Measurements from ENCODE around the gene HOXA7.

The HOXA7 gene

DNA sequence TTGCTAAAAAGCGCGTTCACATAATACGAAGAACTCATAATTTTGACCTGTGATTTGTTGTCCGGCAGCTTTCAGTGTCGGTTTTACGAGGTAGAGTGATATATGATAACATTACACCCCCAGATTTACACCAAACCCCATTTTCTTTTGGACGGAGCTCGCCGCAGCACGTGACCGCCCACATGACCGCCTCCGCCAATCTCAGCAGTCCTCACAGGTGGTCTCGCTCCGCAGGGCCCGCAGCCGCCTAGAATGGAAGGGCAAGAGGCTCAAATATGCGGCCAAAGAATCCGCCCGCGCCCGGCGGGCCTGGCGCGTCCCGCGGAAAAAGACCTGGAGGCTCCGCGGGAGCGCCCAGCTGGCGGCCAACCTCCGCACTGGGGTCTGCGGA is at the start of gene HOXA7:
TSS of gene HOXA7 (minus strand) at position 168 of the 391 bp plus-strand sequence. CDS start at position 38, 130 bp downstream.
- DNase-seq (ENCODE audit: low read depth): no peak

DNA sequence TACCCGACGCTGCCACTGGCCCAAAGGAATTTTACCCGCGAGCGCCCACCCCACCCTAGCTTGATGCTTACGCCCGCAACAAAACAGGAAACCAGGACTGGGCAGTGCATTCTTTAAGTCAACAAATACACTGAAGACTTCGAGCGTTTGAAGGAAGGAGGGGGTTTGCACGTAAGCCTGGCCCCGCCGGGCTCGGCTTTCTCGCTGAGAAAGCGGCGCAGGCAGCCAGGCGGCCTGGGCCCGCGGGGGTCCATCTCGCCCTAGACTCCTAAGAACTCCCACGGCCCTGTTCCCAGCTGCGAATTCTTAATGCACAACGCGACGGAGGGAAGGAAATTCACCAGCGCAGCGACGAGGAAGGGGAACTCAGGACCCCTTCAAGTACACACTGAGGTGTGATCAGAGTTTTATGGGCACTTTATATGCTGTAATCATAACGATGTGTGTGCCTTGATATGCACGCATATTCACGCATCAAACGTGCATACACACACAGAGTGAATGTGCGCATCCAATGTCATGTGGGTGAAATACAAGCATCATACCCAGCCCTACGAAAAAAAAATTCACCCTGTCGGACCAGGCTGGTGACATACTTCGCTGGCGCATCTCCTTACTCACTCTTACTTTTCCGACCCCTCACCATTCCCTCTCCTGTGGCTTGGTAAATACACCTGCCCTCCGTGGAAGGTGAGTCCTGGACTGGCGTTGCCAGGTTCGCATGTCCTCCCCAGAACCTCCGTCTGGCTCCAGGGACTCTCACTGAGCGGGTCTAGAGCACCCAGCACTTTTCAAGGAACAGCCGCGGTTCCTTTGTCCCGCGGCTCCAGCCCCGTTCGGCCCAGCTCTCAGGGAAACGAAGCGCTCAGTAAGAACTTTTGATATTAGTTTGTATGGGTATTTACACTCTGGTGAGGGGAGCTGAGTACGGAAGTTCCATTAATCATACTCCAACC is 49.1 kb upstream of the HOXA7 start:
- no peak for DNase-seq (ENCODE audit: low read depth)

DNA sequence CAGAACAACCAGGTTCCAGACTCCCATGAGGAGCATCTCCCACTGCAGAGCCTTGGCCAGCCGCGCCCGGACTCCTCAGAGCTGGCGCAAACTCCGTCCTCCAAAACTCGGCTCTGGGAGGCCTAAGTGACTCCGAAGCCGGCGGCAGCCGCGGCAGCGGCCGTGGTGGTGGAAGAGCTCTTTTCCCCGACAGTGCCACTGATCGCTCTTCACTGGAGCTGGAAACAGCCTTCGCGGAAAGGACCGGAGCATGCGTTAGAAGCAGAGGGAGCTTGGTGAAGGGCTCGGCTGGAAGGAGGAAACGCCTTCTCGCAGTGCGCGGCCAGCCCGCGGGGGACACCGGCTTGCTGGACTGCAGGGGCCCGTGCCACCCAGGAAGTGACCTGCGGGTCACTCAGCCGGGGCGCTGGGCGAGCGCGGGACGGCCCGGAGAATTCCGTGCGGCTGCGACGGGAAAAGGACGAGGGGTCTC is 48.4 kb upstream of the HOXA7 start:
- DNase-seq (ENCODE audit: low read depth): no peak

DNA sequence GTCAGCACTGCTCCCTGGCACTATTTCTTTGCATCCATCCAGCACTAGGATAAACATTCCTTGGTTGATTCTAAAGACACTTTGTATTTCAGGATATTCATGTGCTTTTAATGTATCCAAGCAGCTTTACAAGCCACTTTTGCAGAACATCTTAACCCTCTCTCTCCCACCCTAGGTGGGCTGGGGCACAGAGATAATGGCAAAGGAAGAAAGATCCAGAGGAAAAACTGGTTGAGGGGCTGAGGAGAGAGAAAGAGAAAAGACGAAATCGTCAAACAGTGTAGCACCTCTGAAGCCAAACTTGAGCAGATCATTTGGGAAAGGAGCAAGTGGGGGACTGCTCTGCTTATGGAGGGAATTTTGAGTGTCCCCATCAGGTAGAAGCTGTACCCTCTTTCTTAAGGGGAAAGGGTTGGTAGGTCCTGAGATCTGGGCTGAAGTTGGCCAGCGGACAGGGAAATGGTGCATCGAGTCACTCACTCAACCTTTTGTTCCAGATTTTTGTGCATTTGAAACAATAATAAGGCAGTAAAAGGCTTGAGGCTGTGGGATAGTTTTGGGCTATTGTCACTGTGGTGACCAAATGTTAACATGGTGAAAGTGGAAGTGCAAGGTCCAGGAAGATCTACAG is 47.6 kb upstream of the HOXA7 start:
- no peak for DNase-seq (ENCODE audit: low read depth)

DNA sequence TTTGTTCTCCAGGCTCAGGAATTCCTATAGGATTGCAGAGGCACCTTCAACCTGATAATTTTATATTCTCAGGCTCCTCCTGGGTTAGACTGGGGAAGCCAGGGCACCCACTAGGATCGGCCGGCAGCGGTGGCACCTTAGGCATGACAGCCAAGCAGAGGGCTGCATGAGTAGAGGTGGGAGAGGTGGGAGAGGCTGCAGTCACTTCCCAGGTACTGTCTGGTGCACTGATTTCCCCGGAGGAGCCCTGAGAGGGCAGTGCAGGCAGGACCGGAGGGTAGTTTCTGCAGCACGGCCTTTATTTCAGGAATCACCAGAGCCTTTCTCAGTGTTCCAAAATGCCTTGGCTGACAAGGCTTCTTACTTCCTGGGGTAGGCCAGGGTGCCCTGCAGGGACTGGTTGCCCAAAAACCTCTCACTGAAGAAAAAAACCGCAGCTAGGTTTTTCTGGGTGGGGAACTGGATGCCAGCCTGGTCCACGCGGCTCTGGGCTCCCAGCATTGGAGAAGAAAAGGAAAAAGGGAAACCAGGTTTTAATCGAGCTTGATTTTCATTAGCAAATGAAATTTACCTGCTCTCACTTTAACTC is 47.0 kb upstream of the HOXA7 start:
- DNase-seq (ENCODE audit: low read depth): no peak

DNA sequence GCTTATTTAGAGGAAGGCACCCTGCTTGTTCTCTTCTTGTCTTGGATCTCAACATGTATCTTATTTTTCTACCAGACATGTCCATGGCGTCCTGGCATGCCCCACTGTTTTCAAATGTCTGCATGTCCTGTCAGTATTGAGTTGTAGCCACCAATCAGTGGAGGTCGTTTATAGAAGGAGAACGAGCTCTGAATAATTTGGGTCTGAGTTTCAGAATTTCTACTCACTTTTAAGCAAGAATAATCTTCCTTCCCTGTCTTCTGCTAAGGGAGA is 46.3 kb upstream of the HOXA7 start:
- DNase-seq (ENCODE audit: low read depth): no peak

DNA sequence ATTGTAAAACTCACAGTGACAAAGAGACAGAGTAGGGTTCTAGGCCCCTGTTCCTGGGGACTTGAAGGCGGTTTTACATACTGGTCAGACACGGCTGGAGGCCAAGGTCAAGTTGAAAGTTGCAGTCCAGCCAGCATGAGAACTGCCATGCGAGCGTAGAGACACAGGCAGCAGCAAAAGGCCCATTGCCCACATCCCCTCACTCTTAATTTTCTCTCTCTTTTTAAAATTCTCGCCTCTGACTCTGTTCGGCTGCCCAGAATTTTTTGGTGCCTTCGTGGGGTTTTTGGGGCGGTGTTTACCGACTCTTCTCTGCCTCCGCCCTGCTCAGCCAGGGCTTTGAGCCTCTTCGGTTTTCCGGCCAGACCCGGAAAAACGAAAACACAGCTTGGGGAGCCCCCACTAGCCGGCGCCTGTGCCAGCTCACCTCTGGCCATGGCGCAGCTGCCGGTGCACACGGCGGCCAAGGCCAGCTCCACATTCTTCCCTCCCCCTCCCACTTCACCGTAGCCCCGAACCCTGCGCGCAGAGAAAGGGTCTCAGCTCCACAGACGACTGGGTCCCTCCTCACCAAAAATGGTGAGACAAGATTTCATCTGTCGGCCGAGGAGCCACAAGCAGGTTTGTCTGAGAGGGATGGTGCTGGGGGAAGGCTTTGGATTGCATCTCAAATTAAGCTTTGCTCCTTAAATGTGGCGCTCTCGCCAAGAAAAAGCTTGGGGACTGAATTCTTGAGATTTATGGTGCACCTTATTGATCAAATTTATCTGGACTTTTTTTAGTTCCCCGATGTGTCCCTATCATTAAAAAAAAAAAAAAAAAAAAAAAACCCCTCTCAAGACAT is 45.8 kb upstream of the HOXA7 start:
- no peak for DNase-seq (ENCODE audit: low read depth)

DNA sequence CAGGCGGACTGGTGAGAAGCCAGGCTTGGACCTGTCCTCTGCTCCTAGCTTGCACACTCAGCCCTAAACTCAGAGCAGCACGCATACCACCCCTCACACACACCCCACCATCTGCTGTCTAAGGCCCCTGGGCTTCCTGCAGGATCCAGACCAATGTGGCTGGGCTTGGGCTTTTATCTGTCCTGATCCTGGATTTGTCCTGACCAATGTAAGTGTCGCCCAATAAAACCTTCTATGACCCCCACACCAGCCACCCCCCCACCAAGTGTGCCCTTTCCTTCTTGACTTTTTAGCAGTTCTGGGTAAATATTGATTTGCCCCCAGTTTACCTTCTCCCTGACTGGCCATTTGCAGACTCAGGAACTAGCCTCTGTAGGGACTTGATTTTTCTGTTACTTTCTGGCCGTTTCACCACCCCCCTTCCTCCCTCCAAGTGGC is 45.1 kb upstream of the HOXA7 start:
- no peak for DNase-seq (ENCODE audit: low read depth)

DNA sequence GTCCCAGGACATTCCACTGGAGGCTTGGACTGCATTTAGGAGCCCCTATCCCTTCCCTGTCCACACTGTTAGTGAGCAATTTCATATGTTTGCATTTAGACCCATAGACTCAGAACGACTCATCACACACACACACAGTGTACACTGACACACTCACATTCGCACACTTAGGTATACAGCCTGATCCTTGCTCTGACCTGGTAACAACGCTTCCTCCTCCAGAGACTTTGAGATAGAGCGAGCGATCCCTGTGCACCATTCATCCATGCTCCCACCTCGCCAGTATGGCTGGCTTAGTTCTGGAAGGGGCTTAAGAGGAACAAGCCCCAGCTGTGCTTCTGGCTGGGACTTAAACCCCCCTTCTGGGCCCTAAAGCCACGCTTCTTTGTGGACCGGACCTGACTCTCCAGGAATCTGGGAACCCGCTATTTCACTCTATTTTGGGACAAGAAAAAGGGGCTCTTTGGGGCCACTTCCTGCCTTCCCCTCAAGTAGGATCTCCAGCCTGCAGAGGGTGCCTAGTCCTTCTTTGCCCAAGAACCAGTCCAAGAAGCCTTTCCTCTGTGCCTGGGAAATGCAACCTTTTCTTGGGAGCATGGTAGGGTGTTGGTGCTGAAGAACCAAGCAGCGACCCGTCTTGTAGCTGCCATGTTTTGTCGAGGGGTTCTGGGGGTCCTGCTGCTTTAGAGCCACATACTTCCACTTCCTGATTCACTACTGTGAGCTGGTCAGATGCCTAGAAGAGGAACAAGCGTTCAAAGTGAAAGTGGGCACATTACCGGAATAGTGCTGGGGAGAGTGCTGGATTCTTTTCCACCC is 44.5 kb upstream of the HOXA7 start:
- DNase-seq (ENCODE audit: low read depth): no peak

DNA sequence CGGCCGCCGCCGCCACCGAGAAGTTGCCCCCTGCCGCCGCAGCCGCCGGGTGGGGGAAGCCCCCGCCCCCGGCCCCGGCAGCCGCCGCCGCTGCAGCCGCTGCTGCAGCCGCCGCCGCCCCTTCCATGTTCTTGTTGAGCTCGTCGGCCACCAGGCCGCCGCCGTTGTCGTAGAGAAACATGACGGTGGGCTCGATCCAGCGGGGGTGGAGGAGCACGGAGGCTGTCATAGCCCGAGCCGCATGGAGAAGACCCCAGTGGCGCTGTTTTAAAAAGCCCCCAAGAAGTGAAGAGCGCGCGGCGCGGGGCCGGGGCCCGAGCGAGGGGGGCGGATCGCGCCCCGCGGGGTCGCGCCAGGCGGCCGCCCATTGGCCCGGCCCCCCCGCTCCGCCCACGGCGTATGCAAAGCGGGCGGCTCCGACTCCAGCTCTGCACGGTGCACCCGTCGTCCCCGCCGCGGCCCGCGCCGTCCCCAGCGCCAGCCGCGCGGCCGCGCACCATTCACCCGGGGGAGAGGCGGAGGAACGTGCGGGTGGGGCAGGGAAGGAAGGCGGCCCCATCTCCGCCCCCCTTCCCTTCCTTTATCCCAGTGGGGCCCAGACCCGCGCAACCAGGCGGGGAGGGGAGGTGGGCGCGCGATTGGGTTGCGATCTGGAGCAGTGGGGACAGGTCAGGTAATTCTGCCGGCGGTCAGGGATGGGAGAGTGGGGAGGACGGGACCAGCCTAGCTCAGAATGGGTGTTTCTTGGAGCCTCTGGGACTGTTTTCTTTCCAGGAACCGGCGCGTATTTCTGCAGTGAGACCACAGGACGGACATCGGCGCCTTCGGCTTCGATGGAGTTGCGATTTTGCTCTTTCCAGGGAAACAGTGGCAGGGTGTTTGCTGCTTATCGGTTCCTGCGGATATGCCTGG is 43.6 kb upstream of the HOXA7 start, which contains the start of gene HOXA13:
TSS of gene HOXA13 (minus strand) at position 243 of the 912 bp plus-strand sequence. CDS start at position 229, 14 bp downstream.
- no peak for DNase-seq (ENCODE audit: low read depth)

DNA sequence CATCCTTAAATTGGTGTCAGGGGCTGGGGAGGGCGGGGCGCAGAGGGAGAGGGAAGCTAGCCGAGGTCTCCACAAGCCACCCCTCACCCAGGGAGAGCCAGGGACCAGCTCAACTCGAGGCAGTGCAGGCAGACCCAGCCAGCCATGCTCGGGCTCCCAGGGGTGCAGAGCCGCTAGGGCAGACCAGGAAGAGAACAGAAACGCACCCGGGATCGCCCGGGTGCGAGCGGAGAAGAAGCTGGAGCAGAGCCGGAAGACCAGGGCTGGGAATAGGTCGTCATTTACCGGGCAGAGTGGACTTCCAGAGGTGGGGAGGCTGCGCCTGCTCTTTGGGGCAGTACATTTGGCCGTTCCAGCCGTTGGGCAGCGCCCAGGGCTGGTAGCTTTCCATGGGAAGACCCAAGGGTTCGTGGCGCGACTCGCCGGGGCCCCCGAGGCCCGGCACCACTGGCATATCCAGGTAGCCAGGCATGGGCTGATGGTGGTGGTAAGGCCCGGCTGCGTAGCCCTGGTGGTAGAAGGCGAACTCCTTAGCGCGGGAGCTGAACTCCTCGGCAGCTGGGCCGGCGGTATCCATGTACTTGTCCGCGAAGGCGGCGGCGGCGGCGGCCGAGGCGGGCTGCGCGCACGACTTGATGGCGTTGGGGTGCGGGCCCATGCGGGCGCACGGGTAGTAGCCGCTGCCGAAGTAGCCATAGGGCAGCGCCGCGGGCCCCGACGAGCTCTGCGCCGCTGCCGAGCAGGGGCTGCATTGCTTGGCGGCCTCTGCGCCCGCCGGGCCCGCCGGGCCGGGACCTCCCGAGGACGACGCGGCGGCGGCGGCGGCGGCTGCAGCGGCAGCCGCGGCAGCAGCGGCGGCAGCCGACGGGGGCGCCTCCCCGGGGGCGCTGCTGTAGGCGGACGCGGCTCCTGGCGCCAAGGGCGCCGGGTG is 42.7 kb upstream of the HOXA7 start:
- DNase-seq (ENCODE audit: low read depth): no peak

DNA sequence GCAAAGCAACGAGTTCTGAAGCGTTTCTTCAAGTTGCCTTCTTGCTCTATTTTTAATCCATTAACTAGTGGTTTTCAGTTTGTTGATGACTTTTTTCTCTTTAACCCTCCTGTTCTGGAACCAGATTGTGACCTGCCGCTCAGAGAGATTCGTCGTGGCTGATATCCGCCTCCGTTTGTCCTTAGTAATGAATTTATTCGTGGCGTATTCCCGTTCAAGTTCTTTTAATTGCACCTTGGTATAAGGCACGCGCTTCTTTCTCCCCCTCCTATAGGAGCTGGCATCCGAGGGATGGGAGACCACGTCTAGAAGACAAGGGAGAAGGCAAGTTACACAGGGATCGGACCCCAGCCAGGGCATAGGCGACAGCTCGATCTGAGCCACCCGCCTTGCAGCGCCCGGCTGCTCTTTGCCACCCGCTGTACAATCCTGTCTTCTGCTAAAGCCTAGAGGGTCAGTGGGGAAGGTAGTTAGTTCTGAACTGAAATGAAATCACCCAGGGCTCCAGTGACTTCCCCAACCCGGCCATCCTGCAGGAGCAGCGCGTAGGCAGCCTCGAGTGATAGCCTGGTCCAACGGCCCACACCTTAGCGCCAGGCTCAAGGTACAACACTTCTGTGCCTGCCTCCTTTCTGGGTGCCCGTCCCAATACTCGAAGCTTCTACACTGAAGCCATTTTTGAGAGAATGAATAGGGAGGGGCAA is 41.8 kb upstream of the HOXA7 start:
- no peak for DNase-seq (ENCODE audit: low read depth)

DNA sequence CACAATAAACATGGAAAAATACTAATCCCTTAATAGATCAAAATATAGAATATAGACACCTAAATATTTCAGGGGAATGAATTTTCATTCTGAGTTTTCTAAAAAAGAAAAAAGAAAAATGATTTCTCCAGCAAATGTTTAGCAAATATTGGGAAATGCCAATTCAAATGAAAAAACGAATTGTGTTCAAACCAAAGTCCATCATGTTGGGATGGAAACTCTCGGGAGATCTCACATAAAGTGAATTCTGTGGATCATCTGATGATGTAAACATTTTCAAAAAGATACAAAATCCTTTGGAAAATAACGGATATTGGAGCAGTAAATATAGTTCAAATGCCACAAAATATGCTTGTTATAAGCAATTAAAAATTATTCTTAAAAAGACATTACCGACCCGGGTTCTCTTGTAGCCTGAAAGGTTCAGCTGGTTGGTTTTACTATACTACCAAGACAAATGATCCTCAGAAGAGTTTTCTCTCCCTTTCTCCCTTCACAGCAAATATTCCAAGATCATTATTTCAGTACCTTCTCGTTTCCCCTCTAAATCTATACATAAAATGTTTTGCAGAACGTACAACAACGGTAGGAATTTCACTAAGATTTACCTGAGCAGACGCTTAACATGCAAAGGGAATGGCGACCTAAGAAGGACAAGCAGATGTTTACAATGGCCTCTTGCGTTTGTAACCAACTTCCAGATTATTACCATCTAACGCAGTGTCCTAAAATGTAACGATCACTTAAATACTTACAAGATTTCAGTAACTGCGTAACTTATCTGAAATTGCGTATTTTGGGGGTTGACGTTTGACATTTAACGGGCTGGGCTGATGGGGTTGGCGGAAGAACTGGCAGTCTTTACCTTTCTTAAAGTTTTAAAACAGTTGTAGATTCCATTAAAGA is 40.9 kb upstream of the HOXA7 start:
- no peak for DNase-seq (ENCODE audit: low read depth)

DNA sequence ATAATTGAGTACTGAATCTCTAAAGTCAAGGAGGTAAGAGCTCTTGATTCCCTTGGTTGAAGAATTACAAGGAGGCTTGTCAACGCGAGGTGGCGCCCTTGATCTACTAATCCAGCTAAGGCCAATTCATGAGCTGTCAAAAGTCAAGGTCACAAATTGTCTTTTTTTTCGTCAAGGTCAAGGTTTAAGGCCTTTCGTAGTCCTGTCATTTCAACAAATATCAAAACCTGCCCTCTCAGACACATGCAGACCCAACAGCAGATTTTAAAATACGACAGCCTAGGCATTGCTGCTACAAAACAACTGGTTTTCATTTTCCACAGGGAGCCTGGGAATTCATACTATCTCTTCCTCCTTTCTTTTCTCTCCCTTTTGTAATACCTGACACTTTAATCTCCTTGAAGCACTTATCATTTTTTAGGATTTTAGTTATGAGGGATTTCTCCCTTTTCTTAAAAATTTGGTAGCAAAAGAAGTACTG is 39.9 kb upstream of the HOXA7 start:
- DNase-seq (ENCODE audit: low read depth): peak; percentile 80

DNA sequence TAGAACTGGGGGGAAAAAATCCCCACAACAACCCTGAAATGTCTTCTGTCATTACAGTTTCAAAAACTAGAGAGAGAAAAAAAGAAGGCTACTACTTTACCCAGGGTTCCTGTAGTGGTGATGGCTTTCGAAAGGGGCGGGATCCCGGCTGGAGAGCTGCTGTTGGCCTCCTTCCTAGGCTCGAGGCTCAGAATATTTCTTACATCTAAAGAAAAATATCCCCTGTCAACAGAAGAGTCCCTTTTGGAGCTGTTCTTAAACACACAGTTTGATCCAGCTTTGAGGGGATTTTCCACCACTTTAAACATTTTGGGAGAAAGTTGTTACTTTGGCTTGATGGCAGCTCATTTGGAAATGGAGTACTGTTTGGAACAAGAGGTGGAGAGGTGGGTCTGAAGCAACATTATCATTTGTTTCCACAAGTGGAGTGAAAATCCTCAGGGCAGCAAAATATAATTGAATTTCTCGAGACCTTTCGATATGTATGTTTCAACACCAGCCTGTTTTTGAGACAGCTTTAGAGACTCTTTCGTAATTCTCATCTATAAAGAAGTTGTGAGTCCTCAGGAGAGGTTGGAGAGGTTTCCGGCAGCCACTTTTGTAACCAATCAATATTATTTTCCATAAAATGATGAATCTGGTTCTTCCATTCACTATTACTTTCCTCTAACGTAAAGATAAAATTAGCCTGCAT is 38.4 kb upstream of the HOXA7 start:
- DNase-seq (ENCODE audit: low read depth): no peak

DNA sequence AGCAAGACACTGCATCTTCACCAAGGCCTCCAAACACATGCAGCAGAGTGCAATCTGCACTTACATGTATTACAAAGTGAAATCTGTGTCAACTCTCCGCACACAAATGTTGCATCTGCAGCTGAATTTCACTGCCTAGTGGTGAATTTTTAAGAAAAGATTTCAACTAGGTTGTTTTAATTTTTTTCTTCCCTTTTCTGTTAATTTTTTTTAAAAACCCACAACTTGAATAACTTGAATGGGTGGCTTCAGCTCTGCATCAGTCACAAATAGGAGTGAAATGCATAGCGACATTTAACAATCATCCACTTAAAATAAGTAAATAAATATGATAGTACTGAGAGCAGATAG is 37.5 kb upstream of the HOXA7 start:
- no peak for DNase-seq (ENCODE audit: low read depth)
